SK-N-SH (cell line): ENCODE data around the gene DNAJC13.

Experiments used
- CTCF ChIP-seq: fragments of 200-600 bp; sonication (generic); IDR thresholded peaks from 2 replicates; pipeline ENCODE4 v1.6.1; 2017; ENCODE audit warnings: antibody characterized with exemption, mild to moderate bottlenecking, moderate library complexity
- FOXJ3 ChIP-seq: sonication (generic); formaldehyde crosslinking; IDR thresholded peaks from 2 replicates; pipeline ENCODE4 v1.5.1; 2020; ENCODE audit warnings: mild to moderate bottlenecking, missing genetic modification reagents
- RAD21 ChIP-seq: IDR thresholded peaks from 2 replicates; pipeline ENCODE4 v1.6.1; 2012; ENCODE audit warnings: mild to moderate bottlenecking, low read length
- YY1 ChIP-seq: IDR thresholded peaks from 2 replicates; pipeline ENCODE4 v1.4.0; 2012; ENCODE audit warnings: low read depth, mild to moderate bottlenecking

GRCh38 chr3:132382267-132382666, 35.0 kb upstream of the DNAJC13 start:
- TF ChIP-seq CTCF (no peak), RAD21 (no peak), YY1 (no peak), FOXJ3 (CRISPR knock-in tag) (no peak)
